GM15510 (cell line): ENCODE measurements around the gene KCNH8.

Experiments
- POLR2A ChIP-seq: IDR thresholded peaks from 3 replicates; pipeline ENCODE4 v1.6.1; 2011; ENCODE audit warnings: borderline replicate concordance; ENCODE audit not compliant: insufficient read length; ENCODE audit errors: extremely low read depth

The KCNH8 gene

GRCh38 chr3:19154693-19155250 is 6.5 kb downstream of the KCNH8 start:
- TF ChIP-seq POLR2A = no peak

GRCh38 chr3:19155375-19155774 is 7.1 kb downstream of the KCNH8 start:
- TF ChIP-seq POLR2A = no peak

- no peak for TF ChIP-seq POLR2A
These were observed 11.8 kb downstream of the KCNH8 start for GRCh38 chr3:19159966-19160635.

- no peak for TF ChIP-seq POLR2A
These were observed 17.3 kb downstream of the KCNH8 start for GRCh38 chr3:19165654-19166053.

- no peak for TF ChIP-seq POLR2A
These were observed 23.5 kb downstream of the KCNH8 start for GRCh38 chr3:19171794-19172193.

GRCh38 chr3:19173945-19174344 is 25.6 kb downstream of the KCNH8 start:
- no peak for TF ChIP-seq POLR2A

GRCh38 chr3:19183584-19183983 is 35.3 kb downstream of the KCNH8 start:
- no peak for TF ChIP-seq POLR2A

GRCh38 chr3:19190126-19190525 is 41.8 kb downstream of the KCNH8 start:
- no peak for TF ChIP-seq POLR2A

GRCh38 chr3:19190602-19191001 is 42.3 kb downstream of the KCNH8 start:
- TF ChIP-seq POLR2A = no peak

GRCh38 chr3:19199131-19199530 is 50.8 kb downstream of the KCNH8 start:
- TF ChIP-seq POLR2A = no peak

- no peak for TF ChIP-seq POLR2A
These were observed 54.0 kb downstream of the KCNH8 start for GRCh38 chr3:19202303-19202702.

- no peak for TF ChIP-seq POLR2A
These were observed 54.4 kb downstream of the KCNH8 start for GRCh38 chr3:19202754-19203153.

- TF ChIP-seq POLR2A = no peak
These were observed 58.2 kb downstream of the KCNH8 start for GRCh38 chr3:19206540-19206939.

GRCh38 chr3:19213603-19214220 is 65.4 kb downstream of the KCNH8 start:
- no peak for TF ChIP-seq POLR2A

- no peak for TF ChIP-seq POLR2A
These were observed 67.1 kb downstream of the KCNH8 start for GRCh38 chr3:19215427-19215826.

- no peak for TF ChIP-seq POLR2A
These were observed 68.5 kb downstream of the KCNH8 start for GRCh38 chr3:19216669-19217337.

- TF ChIP-seq POLR2A = no peak
These were observed 72.0 kb downstream of the KCNH8 start for GRCh38 chr3:19220311-19220710.

- TF ChIP-seq POLR2A = no peak
These were observed 72.8 kb downstream of the KCNH8 start for GRCh38 chr3:19221081-19221480.
